ENCODE results near the gene PPM1G. TPM values are rescaled to one million over a fixed set of nuclear protein-coding genes. Genes with fewer than 3 reads are reported as not detected.
A peak's percentile ranks its signal among the peaks of the same experiment; 100 is the strongest.

Gene PPM1G
- total and polyA plus RNA-seq, 7 donors, result 44.0 to 167 (median 83.4) TPM

GRCh38 chr2:27350106-27350693, 59.2 kb downstream of the PPM1G start:
- H3K9me3 ChIP-seq, result no peaks in the 10 kb centered on the region
- no peak overlapping the region for H3K4me3 ChIP-seq
- 86 to 87% (median 86%) methylated on average over 7 of the region's 7 CpGs for whole genome bisulfite sequencing, 3 donors
- intact Hi-C loops (cut with DNase I), result no loop called here
- H3K4me1 ChIP-seq, result peaks cover 37% of the 10 kb centered on the region
- no peak for ATAC-seq
- peaks cover 0 to 10% of the 10 kb centered on the region in 2 donors for H3K36me3 ChIP-seq (ENCODE audit: insufficient read depth in 1 of 2, low read depth in 1 of 2)
- no peaks in the 10 kb centered on the region for H3K27me3 ChIP-seq (ENCODE audit: insufficient read depth in 3 of 3, low read length in 2 of 3)
- no peak overlapping the region for H3K27ac ChIP-seq
- TF ChIP-seq CTCF (IDR thresholded peaks at IDR 0.05), result no peak
- DNase-seq, result no peak

- intact Hi-C loops (cut with DNase I), result no loop called here
- no peak for DNase-seq
- Histone ChIP-seq H3K36me3 (ENCODE audit: insufficient read depth in 1 of 2, low read depth in 1 of 2) (peaks cover 0 to 17% of the 10 kb centered on the region in 2 donors), H3K27me3 (ENCODE audit: insufficient read depth in 3 of 3, low read length in 2 of 3) (no peaks in the 10 kb centered on the region), H3K4me1 (peaks cover 14% of the 10 kb centered on the region), H3K4me3 (no peak overlapping the region), H3K27ac (no peak overlapping the region), H3K9me3 (no peaks in the 10 kb centered on the region)
- no peak for TF ChIP-seq CTCF (IDR thresholded peaks at IDR 0.05)
- WGBS, 3 donors, result 79 to 92% (median 88%) methylated on average over 2 of the region's 2 CpGs
- ATAC-seq, result peak in 1 of 4 donors; percentile 43
Observed at GRCh38 chr2:27347641-27348040, 61.8 kb downstream of the PPM1G start.

- ATAC-seq, result no peak
- WGBS, 3 donors, result 92 to 95% (median 95%) methylated on average over 7 of the region's 7 CpGs
- Histone ChIP-seq H3K27me3 (ENCODE audit: insufficient read depth in 3 of 3, low read length in 2 of 3) (no peaks in the 10 kb centered on the region), H3K4me1 (no peaks in the 10 kb centered on the region), H3K27ac (no peak overlapping the region), H3K36me3 (ENCODE audit: insufficient read depth in 1 of 2, low read depth in 1 of 2) (peaks cover 12 to 99% of the 10 kb centered on the region in 2 donors), H3K4me3 (no peak overlapping the region), H3K9me3 (no peaks in the 10 kb centered on the region)
- no peak for DNase-seq
- intact Hi-C loops (cut with DNase I), result no loop called here
- no peak for TF ChIP-seq CTCF (IDR thresholded peaks at IDR 0.05)
Observed at GRCh38 chr2:27336173-27336572, 73.2 kb downstream of the PPM1G start.

- no peak overlapping the region for H3K27ac ChIP-seq
- intact Hi-C loops (cut with DNase I), result no loop called here
- ATAC-seq, result no peak
Observed at GRCh38 chr2:27335311-27335710, 74.1 kb downstream of the PPM1G start.

More at GRCh38 chr2:27335311-27335710, 74.1 kb downstream of the PPM1G start:
- H3K4me1 ChIP-seq, result no peaks in the 10 kb centered on the region
- whole genome bisulfite sequencing, 3 donors, result 89 to 90% (median 90%) methylated on average over 3 of the region's 3 CpGs
- TF ChIP-seq CTCF (IDR thresholded peaks at IDR 0.05), result no peak
- H3K9me3 ChIP-seq, result no peaks in the 10 kb centered on the region
- no peak overlapping the region for H3K4me3 ChIP-seq
- peaks cover 12 to 99% of the 10 kb centered on the region in 2 donors for H3K36me3 ChIP-seq (ENCODE audit: insufficient read depth in 1 of 2, low read depth in 1 of 2)
- no peaks in the 10 kb centered on the region for H3K27me3 ChIP-seq (ENCODE audit: insufficient read depth in 3 of 3, low read length in 2 of 3)
- DNase-seq, result no peak

Other genes starting within 250 kb of the PPM1G start
- gene ATRAID, start 197.6 kb downstream of the PPM1G start, total RNA-seq, result 100 to 1,000 TPM in 2 of 4 donors, 10 to 100 TPM in 2; 87.1 to 113 (median 98.2) TPM
- 100 to 1,000 TPM in 2 of 3 donors, 10 to 100 TPM in 1; 89.3 to 188 (median 136) TPM for gene ATRAID, start 197.6 kb downstream of the PPM1G start, polyA plus RNA-seq
- gene SLC5A6, start 197.3 kb downstream of the PPM1G start, total RNA-seq, result 10 to 100 TPM; 16.8 to 64.2 (median 21.1) TPM
- 10 to 100 TPM; 21.1 to 47.0 (median 24.9) TPM for gene SLC5A6, start 197.3 kb downstream of the PPM1G start, polyA plus RNA-seq
- gene CAD, start 192.2 kb downstream of the PPM1G start, total RNA-seq, result 1 to 10 TPM; 7.8 to 8.6 (median 8.2) TPM
- 10 to 100 TPM in 1 of 3 donors, 1 to 10 TPM in 2; 5.9 to 13.6 (median 7.3) TPM for gene CAD, start 192.2 kb downstream of the PPM1G start, polyA plus RNA-seq
- under 1 TPM in 3 of 4 donors, not detected in 1; 0.10 to 0.92 (median 0.34) TPM for gene SLC30A3, start 146.5 kb downstream of the PPM1G start, total RNA-seq
- gene SLC30A3, start 146.5 kb downstream of the PPM1G start, polyA plus RNA-seq, result under 1 TPM; 0.03 to 0.16 (median 0.09) TPM
- gene DNAJC5G, start 134.2 kb downstream of the PPM1G start, total RNA-seq, result not detected
- gene DNAJC5G, start 134.2 kb downstream of the PPM1G start, polyA plus RNA-seq, result not detected
- 100 to 1,000 TPM; 387 to 784 (median 462) TPM for gene TRIM54, start 127.2 kb downstream of the PPM1G start, total RNA-seq
- gene TRIM54, start 127.2 kb downstream of the PPM1G start, polyA plus RNA-seq, result 100 to 1,000 TPM; 136 to 315 (median 282) TPM
- under 1 TPM in 1 of 4 donors, not detected in 3; 0.46 TPM for gene UCN, start 101.1 kb downstream of the PPM1G start, total RNA-seq
- gene UCN, start 101.1 kb downstream of the PPM1G start, polyA plus RNA-seq, result 1 to 10 TPM in 1 of 3 donors, under 1 TPM in 2; 0.26 to 3.6 (median 0.44) TPM
- gene MPV17, start 86.5 kb downstream of the PPM1G start, total RNA-seq, result 10 to 100 TPM; 11.9 to 20.9 (median 14.9) TPM
- gene MPV17, start 86.5 kb downstream of the PPM1G start, polyA plus RNA-seq, result 10 to 100 TPM; 13.1 to 29.0 (median 14.5) TPM
- gene GTF3C2, start 52.8 kb downstream of the PPM1G start, total RNA-seq, result 10 to 100 TPM; 17.5 to 44.9 (median 31.1) TPM
- 10 to 100 TPM; 21.6 to 49.4 (median 24.2) TPM for gene GTF3C2, start 52.8 kb downstream of the PPM1G start, polyA plus RNA-seq
- gene EIF2B4, start 39.3 kb downstream of the PPM1G start, total RNA-seq, result 10 to 100 TPM; 36.6 to 61.0 (median 56.3) TPM
- gene EIF2B4, start 39.3 kb downstream of the PPM1G start, polyA plus RNA-seq, result 10 to 100 TPM; 56.1 to 72.9 (median 71.1) TPM
- 10 to 100 TPM; 53.9 to 73.9 (median 57.3) TPM for gene SNX17, start 39.0 kb downstream of the PPM1G start, total RNA-seq
- gene SNX17, start 39.0 kb downstream of the PPM1G start, polyA plus RNA-seq, result 10 to 100 TPM; 50.1 to 96.4 (median 94.0) TPM
- 10 to 100 TPM in 2 of 4 donors, 1 to 10 TPM in 2; 5.8 to 14.6 (median 8.7) TPM for gene ZNF513, start 28.9 kb downstream of the PPM1G start, total RNA-seq
- gene ZNF513, start 28.9 kb downstream of the PPM1G start, polyA plus RNA-seq, result 10 to 100 TPM; 10.2 to 11.5 (median 10.7) TPM
- gene NRBP1, start 19.0 kb upstream of the PPM1G start, total RNA-seq, result 100 to 1,000 TPM in 2 of 4 donors, 10 to 100 TPM in 2; 83.8 to 138 (median 103) TPM
- gene NRBP1, start 19.0 kb upstream of the PPM1G start, polyA plus RNA-seq, result 100 to 1,000 TPM; 120 to 238 (median 151) TPM
- 1 to 10 TPM in 3 of 4 donors, not detected in 1; 1.5 to 2.2 (median 1.7) TPM for gene KRTCAP3, start 32.8 kb upstream of the PPM1G start, total RNA-seq
- gene KRTCAP3, start 32.8 kb upstream of the PPM1G start, polyA plus RNA-seq, result 1 to 10 TPM in 1 of 3 donors, under 1 TPM in 2; 0.26 to 1.7 (median 0.39) TPM
- 10 to 100 TPM in 1 of 4 donors, 1 to 10 TPM in 3; 4.4 to 10.1 (median 5.9) TPM for gene IFT172, start 80.2 kb upstream of the PPM1G start, total RNA-seq
- gene IFT172, start 80.2 kb upstream of the PPM1G start, polyA plus RNA-seq, result 1 to 10 TPM; 6.0 to 9.5 (median 7.5) TPM
- 10 to 100 TPM in 1 of 4 donors, 1 to 10 TPM in 3; 1.9 to 38.1 (median 3.0) TPM for gene FNDC4, start 85.6 kb upstream of the PPM1G start, total RNA-seq
- 10 to 100 TPM in 2 of 3 donors, 1 to 10 TPM in 1; 1.7 to 23.2 (median 10.9) TPM for gene FNDC4, start 85.6 kb upstream of the PPM1G start, polyA plus RNA-seq
- gene GCKR, start 87.2 kb upstream of the PPM1G start, total RNA-seq, result 1 to 10 TPM in 1 of 4 donors, not detected in 3; 2.0 TPM
- 1 to 10 TPM in 1 of 3 donors, under 1 TPM in 2; 0.05 to 1.6 (median 0.51) TPM for gene GCKR, start 87.2 kb upstream of the PPM1G start, polyA plus RNA-seq
- 10 to 100 TPM in 3 of 4 donors, 1 to 10 TPM in 1; 6.0 to 17.0 (median 12.8) TPM for gene ZNF512, start 173.5 kb upstream of the PPM1G start, total RNA-seq
- 1 to 10 TPM; 5.1 to 9.4 (median 9.3) TPM for gene ZNF512, start 173.5 kb upstream of the PPM1G start, polyA plus RNA-seq
- 1 to 10 TPM in 3 of 4 donors, under 1 TPM in 1; 0.98 to 4.8 (median 2.6) TPM for gene CCDC121, start 219.4 kb upstream of the PPM1G start, total RNA-seq
- gene CCDC121, start 219.4 kb upstream of the PPM1G start, polyA plus RNA-seq, result 10 to 100 TPM in 1 of 3 donors, 1 to 10 TPM in 2; 1.3 to 10.3 (median 1.6) TPM
- gene GPN1, start 219.5 kb upstream of the PPM1G start, total RNA-seq, result 10 to 100 TPM; 24.2 to 28.5 (median 26.2) TPM
- 10 to 100 TPM; 24.8 to 57.1 (median 42.8) TPM for gene GPN1, start 219.5 kb upstream of the PPM1G start, polyA plus RNA-seq